GM23338 (cell line): Measurements from ENCODE around the gene FHL2. TPM values are rescaled to one million over a fixed set of nuclear protein-coding genes. Genes with fewer than 3 reads are reported as not detected.

Experiments
- ATAC-seq: fragments of 200-7000 bp; cut with Tn5 transposase; 3 replicates; pipeline ENCODE4 v1.9.1; 2020
- DNase-seq: peaks from one replicate; pipeline ENCODE4 v3.0.0-alpha.2; 2015; ENCODE audit warnings: low spot score
- H2AFZ ChIP-seq: fragments of 200-600 bp; sonication (generic); 2 replicates; pipeline ENCODE4 v1.8.0; 2016; ENCODE audit warnings: antibody characterized with exemption, mild to moderate bottlenecking, moderate library complexity
- H3F3A ChIP-seq: fragments of 200-600 bp; sonication (generic); replicated peaks from 2 replicates; pipeline ENCODE4 v1.8.0; 2017; ENCODE audit warnings: antibody characterized with exemption, mixed run types, low read depth
- H3K27ac ChIP-seq: fragments of 200-600 bp; sonication (generic); 2 replicates; pipeline ENCODE4 v1.6.1; 2016; ENCODE audit warnings: low read depth
- H3K27me3 ChIP-seq: fragments of 200-600 bp; sonication (generic); 2 replicates; pipeline ENCODE4 v1.8.0; 2016; ENCODE audit warnings: mild to moderate bottlenecking, mixed run types, moderate library complexity; ENCODE audit not compliant: insufficient read depth
- H3K36me3 ChIP-seq: fragments of 200-600 bp; sonication (generic); 2 replicates; pipeline ENCODE4 v1.8.0; 2016; ENCODE audit warnings: mild to moderate bottlenecking; ENCODE audit not compliant: insufficient read depth
- H3K4me1 ChIP-seq: fragments of 200-600 bp; sonication (generic); 2 replicates; pipeline ENCODE4 v1.8.0; 2016; ENCODE audit warnings: mild to moderate bottlenecking, moderate library complexity; ENCODE audit not compliant: insufficient read depth
- H3K4me2 ChIP-seq: fragments of 200-600 bp; sonication (generic); 2 replicates; pipeline ENCODE4 v1.7.1; 2017; ENCODE audit warnings: mixed run types
- H3K4me3 ChIP-seq: fragments of 200-600 bp; sonication (generic); 2 replicates; pipeline ENCODE4 v1.6.1; 2016; ENCODE audit warnings: mixed run types
- H3K79me2 ChIP-seq: fragments of 200-600 bp; sonication (generic); replicated peaks from 2 replicates; pipeline ENCODE4 v1.8.0; 2017; ENCODE audit warnings: mild to moderate bottlenecking; ENCODE audit not compliant: insufficient read depth
- H3K9me2 ChIP-seq: fragments of 200-600 bp; sonication (generic); 2 replicates; pipeline ENCODE4 v1.8.0; 2017; ENCODE audit not compliant: insufficient read depth
- H4K20me1 ChIP-seq: fragments of 200-600 bp; sonication (generic); replicated peaks from 2 replicates; pipeline ENCODE4 v1.8.0; 2017; ENCODE audit warnings: mild to moderate bottlenecking; ENCODE audit not compliant: insufficient read depth
- H3K27ac Mint-ChIP-seq: 2 replicates; pipeline ENCODE4 v1.8.0; 2020; ENCODE audit warnings: inconsistent platforms, mild to moderate bottlenecking, moderate library complexity, mixed read lengths
- H3K27me3 Mint-ChIP-seq: 3 replicates; pipeline ENCODE4 v1.8.0; 2022; ENCODE audit warnings: low read depth, mild to moderate bottlenecking, moderate library complexity, mixed read lengths, inconsistent platforms; ENCODE audit not compliant: insufficient read depth, poor library complexity
- H3K36me3 Mint-ChIP-seq: 3 replicates; pipeline ENCODE4 v1.8.0; 2021; ENCODE audit warnings: low read depth, mild to moderate bottlenecking, inconsistent platforms, moderate library complexity, mixed read lengths
- H3K4me1 Mint-ChIP-seq: 3 replicates; pipeline ENCODE4 v1.8.0; 2020; ENCODE audit warnings: mild to moderate bottlenecking, inconsistent platforms, mixed read lengths
- H3K4me3 Mint-ChIP-seq: 3 replicates; pipeline ENCODE4 v1.8.0; 2021; ENCODE audit warnings: moderate library complexity, mild to moderate bottlenecking, inconsistent platforms, mixed read lengths
- H3K9me3 Mint-ChIP-seq: 3 replicates; pipeline ENCODE4 v1.8.0; 2020; ENCODE audit warnings: moderate library complexity, mild to moderate bottlenecking, inconsistent platforms, mixed read lengths
- CREB1 ChIP-seq: fragments of 250-450 bp; sonication (Bioruptor Pico); IDR thresholded peaks from 2 replicates; pipeline ENCODE4 v1.5.0; 2020; ENCODE audit warnings: low read depth, mild to moderate bottlenecking, moderate library complexity
- CTCF ChIP-seq, 2 experiments: fragments of 200-600 bp in 1 of 2; sonication (generic) in 1 of 2; conservative IDR thresholded peaks; 2 replicates each; pipeline versions ENCODE4 v1.5.1 to v1.6.1; 2016 to 2017; ENCODE audit warnings: antibody characterized with exemption in 2 of 2, low read depth in 2 of 2, mild to moderate bottlenecking in 2 of 2, moderate library complexity in 1 of 2
- EZH2 ChIP-seq: fragments of 200-600 bp; sonication (generic); IDR thresholded peaks from one replicate; pipeline ENCODE4 v1.8.0; 2017; ENCODE audit warnings: antibody characterized with exemption, mild to moderate bottlenecking, low read depth; ENCODE audit not compliant: unreplicated experiment
- EZH2phosphoT487 ChIP-seq: fragments of 200-600 bp; sonication (generic); IDR thresholded peaks from one replicate; pipeline ENCODE4 v1.8.1; 2018; ENCODE audit warnings: antibody characterized with exemption; ENCODE audit not compliant: unreplicated experiment
- JUNB ChIP-seq: IDR thresholded peaks from one replicate; pipeline ENCODE4 v1.6.1; 2016; ENCODE audit warnings: antibody characterized with exemption; ENCODE audit not compliant: unreplicated experiment
- NANOG ChIP-seq: IDR thresholded peaks from 2 replicates; pipeline ENCODE4 v1.6.1; 2016; ENCODE audit warnings: antibody characterized with exemption, borderline replicate concordance
- POLR2AphosphoS5 ChIP-seq: IDR thresholded peaks from 2 replicates; pipeline ENCODE4 v1.6.1; 2016; ENCODE audit warnings: antibody characterized with exemption, low read depth
- STAT1 ChIP-seq: IDR thresholded peaks from one replicate; pipeline ENCODE4 v1.6.1; 2016; ENCODE audit warnings: antibody characterized with exemption; ENCODE audit not compliant: unreplicated experiment
- ZNF114 ChIP-seq: fragments of 250-450 bp; sonication (Bioruptor Pico); IDR thresholded peaks from 2 replicates; pipeline ENCODE4 v1.5.0; 2020; ENCODE audit warnings: mild to moderate bottlenecking, moderate library complexity
- ZNF331 ChIP-seq: fragments of 250-450 bp; sonication (Bioruptor Pico); IDR thresholded peaks from 2 replicates; pipeline ENCODE4 v1.5.0; 2020; ENCODE audit warnings: low read depth, mild to moderate bottlenecking, moderate library complexity
- polyA plus RNA-seq: library from polyadenylated mRNA; unstranded; fragments of >200 nt; fragmentation: Nextera tagmentation; extraction: Ambion mirVana; gene quantifications from 2 replicates; pipeline ENCODE4 v1.2.1, GENCODE V29; 2016
- total RNA-seq: library from RNA; depleted of rRNA; stranded (reverse); fragments of >200 nt; shearing (Covaris generic); gene quantifications from 2 replicates; pipeline ENCODE4 v1.2.3, GENCODE V29; 2014
- TF ChIP-seq, protein P1 (sequence below): IDR thresholded peaks from one replicate; pipeline ENCODE4 v1.6.1; 2018; ENCODE audit warnings: antibody characterized with exemption; ENCODE audit not compliant: unreplicated experiment
- TF ChIP-seq, protein P2 (sequence below): IDR thresholded peaks from 2 replicates; pipeline ENCODE4 v1.6.1; 2016; ENCODE audit warnings: antibody characterized with exemption
- TF ChIP-seq, protein P3 (sequence below): fragments of 250-450 bp; sonication (Bioruptor Pico); IDR thresholded peaks from 2 replicates; pipeline ENCODE4 v1.5.0; 2020; ENCODE audit warnings: mild to moderate bottlenecking, moderate library complexity

Gene FHL2
- total and polyA plus RNA-seq, 2 experiments from 2014 or later: 29.0 to 30.9 TPM

DNA sequence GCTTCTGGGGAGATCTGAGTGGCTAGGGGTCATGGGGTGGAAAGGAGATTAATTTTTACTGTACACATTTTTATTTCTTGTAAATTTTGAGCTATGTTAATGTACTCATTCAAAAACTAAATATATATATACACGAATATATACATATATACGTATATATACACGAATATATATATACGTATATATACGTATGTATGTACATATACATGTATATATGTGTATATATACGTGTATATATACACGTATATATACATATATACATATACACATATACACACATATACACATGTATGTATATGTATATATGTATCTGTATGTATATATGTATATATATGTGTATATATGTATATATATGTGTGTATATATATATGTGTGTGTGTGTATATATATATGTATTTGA is 3.0 kb upstream of the FHL2 start:
- Mint-ChIP-seq H3K27me3 (peaks cover 28% of the 10 kb centered on the region), H3K27ac (no peak overlapping the region), H3K9me3 (peaks cover 6% of the 10 kb centered on the region; the same call in 2 of the 3 replicates), H3K36me3 (peaks cover 7% of the 10 kb centered on the region; the same call in 2 of the 3 replicates), H3K4me3 (no peak overlapping the region; the same call in 2 of the 3 replicates), H3K4me1 (peaks cover 23% of the 10 kb centered on the region)
- no peak for ATAC-seq
- no peak for DNase-seq
- H3F3A ChIP-seq: peaks cover 4% of the 10 kb centered on the region; the same call in 1 of the 2 replicates
- H3K4me2 ChIP-seq: no peak overlapping the region
- no peak overlapping the region for H2AFZ ChIP-seq
- H3K4me1 ChIP-seq: peaks cover 10% of the 10 kb centered on the region
- no peak overlapping the region for H3K4me3 ChIP-seq
- H4K20me1 ChIP-seq: no peaks in the 10 kb centered on the region
- H3K36me3 ChIP-seq: no peaks in the 10 kb centered on the region
- no peak overlapping the region for H3K27ac ChIP-seq
- peaks cover 12% of the 10 kb centered on the region for H3K79me2 ChIP-seq
- H3K9me2 ChIP-seq: no peaks in the 10 kb centered on the region
- TF ChIP-seq EZH2phosphoT487: no peak
- TF ChIP-seq, protein P1, sequence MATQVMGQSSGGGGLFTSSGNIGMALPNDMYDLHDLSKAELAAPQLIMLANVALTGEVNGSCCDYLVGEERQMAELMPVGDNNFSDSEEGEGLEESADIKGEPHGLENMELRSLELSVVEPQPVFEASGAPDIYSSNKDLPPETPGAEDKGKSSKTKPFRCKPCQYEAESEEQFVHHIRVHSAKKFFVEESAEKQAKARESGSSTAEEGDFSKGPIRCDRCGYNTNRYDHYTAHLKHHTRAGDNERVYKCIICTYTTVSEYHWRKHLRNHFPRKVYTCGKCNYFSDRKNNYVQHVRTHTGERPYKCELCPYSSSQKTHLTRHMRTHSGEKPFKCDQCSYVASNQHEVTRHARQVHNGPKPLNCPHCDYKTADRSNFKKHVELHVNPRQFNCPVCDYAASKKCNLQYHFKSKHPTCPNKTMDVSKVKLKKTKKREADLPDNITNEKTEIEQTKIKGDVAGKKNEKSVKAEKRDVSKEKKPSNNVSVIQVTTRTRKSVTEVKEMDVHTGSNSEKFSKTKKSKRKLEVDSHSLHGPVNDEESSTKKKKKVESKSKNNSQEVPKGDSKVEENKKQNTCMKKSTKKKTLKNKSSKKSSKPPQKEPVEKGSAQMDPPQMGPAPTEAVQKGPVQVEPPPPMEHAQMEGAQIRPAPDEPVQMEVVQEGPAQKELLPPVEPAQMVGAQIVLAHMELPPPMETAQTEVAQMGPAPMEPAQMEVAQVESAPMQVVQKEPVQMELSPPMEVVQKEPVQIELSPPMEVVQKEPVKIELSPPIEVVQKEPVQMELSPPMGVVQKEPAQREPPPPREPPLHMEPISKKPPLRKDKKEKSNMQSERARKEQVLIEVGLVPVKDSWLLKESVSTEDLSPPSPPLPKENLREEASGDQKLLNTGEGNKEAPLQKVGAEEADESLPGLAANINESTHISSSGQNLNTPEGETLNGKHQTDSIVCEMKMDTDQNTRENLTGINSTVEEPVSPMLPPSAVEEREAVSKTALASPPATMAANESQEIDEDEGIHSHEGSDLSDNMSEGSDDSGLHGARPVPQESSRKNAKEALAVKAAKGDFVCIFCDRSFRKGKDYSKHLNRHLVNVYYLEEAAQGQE: no peak
- TF ChIP-seq, protein P2, sequence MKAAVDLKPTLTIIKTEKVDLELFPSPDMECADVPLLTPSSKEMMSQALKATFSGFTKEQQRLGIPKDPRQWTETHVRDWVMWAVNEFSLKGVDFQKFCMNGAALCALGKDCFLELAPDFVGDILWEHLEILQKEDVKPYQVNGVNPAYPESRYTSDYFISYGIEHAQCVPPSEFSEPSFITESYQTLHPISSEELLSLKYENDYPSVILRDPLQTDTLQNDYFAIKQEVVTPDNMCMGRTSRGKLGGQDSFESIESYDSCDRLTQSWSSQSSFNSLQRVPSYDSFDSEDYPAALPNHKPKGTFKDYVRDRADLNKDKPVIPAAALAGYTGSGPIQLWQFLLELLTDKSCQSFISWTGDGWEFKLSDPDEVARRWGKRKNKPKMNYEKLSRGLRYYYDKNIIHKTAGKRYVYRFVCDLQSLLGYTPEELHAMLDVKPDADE: no peak
- no peak for TF ChIP-seq ZNF331 (CRISPR knock-in tag)
- no peak for TF ChIP-seq CTCF (conservative IDR thresholded peaks at IDR 0.05; ENCODE audit: low read depth in 2 of 2)
- no peak for TF ChIP-seq CREB1 (CRISPR knock-in tag)
- no peak for TF ChIP-seq NANOG
- no peak for TF ChIP-seq POLR2AphosphoS5
- TF ChIP-seq EZH2: no peak
- TF ChIP-seq JUNB: no peak
- TF ChIP-seq STAT1: no peak
- TF ChIP-seq, protein P3, sequence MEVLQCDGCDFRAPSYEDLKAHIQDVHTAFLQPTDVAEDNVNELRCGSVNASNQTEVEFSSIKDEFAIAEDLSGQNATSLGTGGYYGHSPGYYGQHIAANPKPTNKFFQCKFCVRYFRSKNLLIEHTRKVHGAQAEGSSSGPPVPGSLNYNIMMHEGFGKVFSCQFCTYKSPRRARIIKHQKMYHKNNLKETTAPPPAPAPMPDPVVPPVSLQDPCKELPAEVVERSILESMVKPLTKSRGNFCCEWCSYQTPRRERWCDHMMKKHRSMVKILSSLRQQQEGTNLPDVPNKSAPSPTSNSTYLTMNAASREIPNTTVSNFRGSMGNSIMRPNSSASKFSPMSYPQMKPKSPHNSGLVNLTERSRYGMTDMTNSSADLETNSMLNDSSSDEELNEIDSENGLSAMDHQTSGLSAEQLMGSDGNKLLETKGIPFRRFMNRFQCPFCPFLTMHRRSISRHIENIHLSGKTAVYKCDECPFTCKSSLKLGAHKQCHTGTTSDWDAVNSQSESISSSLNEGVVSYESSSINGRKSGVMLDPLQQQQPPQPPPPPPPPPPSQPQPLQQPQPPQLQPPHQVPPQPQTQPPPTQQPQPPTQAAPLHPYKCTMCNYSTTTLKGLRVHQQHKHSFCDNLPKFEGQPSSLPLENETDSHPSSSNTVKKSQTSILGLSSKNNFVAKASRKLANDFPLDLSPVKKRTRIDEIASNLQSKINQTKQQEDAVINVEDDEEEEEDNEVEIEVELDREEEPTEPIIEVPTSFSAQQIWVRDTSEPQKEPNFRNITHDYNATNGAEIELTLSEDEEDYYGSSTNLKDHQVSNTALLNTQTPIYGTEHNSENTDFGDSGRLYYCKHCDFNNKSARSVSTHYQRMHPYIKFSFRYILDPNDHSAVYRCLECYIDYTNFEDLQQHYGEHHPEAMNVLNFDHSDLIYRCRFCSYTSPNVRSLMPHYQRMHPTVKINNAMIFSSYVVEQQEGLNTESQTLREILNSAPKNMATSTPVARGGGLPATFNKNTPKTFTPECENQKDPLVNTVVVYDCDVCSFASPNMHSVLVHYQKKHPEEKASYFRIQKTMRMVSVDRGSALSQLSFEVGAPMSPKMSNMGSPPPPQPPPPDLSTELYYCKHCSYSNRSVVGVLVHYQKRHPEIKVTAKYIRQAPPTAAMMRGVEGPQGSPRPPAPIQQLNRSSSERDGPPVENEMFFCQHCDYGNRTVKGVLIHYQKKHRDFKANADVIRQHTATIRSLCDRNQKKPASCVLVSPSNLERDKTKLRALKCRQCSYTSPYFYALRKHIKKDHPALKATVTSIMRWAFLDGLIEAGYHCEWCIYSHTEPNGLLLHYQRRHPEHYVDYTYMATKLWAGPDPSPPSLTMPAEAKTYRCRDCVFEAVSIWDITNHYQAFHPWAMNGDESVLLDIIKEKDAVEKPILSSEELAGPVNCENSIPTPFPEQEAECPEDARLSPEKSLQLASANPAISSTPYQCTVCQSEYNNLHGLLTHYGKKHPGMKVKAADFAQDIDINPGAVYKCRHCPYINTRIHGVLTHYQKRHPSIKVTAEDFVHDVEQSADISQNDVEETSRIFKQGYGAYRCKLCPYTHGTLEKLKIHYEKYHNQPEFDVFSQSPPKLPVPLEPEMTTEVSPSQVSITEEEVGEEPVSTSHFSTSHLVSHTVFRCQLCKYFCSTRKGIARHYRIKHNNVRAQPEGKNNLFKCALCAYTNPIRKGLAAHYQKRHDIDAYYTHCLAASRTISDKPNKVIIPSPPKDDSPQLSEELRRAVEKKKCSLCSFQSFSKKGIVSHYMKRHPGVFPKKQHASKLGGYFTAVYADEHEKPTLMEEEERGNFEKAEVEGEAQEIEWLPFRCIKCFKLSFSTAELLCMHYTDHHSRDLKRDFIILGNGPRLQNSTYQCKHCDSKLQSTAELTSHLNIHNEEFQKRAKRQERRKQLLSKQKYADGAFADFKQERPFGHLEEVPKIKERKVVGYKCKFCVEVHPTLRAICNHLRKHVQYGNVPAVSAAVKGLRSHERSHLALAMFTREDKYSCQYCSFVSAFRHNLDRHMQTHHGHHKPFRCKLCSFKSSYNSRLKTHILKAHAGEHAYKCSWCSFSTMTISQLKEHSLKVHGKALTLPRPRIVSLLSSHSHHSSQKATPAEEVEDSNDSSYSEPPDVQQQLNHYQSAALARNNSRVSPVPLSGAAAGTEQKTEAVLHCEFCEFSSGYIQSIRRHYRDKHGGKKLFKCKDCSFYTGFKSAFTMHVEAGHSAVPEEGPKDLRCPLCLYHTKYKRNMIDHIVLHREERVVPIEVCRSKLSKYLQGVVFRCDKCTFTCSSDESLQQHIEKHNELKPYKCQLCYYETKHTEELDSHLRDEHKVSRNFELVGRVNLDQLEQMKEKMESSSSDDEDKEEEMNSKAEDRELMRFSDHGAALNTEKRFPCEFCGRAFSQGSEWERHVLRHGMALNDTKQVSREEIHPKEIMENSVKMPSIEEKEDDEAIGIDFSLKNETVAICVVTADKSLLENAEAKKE (CRISPR knock-in tag): no peak
- TF ChIP-seq ZNF114 (CRISPR knock-in tag): no peak
- peaks cover 26% of the 10 kb centered on the region for H3K27me3 ChIP-seq
